Measurements from ENCODE around the gene SLC6A9.

SLC6A9 gene

DNA sequence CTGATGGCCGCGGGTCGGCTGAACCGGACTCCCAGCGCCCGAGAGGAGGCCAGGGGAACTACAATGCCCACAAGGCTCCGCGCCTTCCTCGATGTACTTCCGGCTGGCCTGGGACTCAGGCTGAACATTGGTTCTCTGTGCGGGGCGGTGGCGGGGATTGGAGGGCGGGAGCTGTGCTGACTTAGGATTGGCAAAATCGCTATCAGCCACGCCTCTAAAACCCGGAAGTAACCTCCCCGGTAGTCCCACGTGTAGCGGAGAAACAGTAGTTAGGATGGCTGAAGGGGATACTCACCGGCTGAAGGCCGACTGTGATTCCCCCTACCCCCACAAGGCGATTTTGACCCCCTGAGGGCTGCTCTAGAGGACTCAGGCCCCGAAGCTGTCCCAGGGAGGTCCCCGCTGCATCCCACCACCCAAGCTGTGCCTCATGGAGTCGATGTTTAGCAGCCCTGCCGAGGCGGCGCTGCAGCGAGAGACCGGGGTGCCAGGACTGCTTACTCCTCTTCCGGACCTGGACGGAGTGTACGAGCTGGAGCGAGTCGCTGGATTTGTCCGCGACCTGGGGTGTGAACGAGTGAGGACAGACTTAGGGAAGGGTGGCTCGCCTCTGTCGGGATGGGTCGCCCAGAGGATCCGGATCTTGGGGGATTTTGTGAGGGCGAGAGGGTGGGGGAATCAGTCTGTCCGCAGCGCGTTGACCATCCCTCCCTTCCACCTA lies 61.4 kb downstream of the SLC6A9 start, which contains the start of gene DPH2:
TSS of gene DPH2 (plus strand) at position 265 of the 721 bp plus-strand sequence. CDS start at position 431, 166 bp downstream.
- peak; percentile 96 for DNase-seq (ENCODE audit: low spot score)

DNA sequence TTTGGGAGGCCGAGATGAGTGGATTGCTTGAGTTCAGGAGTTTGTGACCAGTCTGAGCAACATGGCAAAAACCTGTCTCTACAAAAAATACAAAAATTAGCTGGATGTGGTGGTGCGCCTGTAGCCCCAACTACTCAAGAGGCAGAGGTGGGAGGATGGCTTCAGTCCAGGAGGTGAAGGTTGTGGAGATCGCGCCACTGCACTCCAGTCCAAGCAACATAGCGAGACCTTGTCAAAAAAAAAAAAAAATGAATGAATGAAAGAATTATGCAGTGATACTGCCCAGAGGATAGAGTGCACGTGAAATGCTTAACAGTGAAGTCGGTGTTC lies 61.9 kb downstream of the SLC6A9 start:
- DNase-seq (ENCODE audit: low spot score), result no peak

DNA sequence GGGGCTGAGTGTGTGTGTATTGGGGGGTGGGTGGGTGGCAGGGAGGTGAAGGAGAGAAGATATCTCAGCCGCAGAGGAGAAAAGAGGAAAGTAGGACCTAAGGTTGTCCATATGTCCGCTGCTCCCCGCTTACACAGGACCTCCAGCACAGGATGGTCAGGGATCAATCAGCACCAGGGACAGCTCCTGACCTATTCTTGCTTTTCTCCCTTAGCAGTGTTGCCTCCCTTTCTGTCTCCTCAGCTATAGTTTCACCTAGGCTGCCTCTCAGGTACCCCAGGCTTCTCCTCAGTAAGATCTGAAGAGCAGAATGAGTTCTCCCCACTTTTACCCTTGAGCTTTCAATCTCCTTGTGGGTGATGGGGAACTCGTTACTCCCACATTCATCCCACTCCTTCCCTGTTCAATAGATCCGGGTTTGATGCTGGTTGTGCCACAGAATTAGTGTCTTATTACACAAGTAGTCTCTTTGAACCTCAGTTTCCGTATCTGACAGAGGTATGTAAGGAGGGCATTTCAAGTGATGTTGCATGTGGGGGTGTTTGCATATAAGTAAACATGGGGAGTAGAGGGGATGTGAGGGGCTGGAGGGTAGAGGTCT lies 62.8 kb downstream of the SLC6A9 start:
- no peak for DNase-seq (ENCODE audit: low spot score)

DNA sequence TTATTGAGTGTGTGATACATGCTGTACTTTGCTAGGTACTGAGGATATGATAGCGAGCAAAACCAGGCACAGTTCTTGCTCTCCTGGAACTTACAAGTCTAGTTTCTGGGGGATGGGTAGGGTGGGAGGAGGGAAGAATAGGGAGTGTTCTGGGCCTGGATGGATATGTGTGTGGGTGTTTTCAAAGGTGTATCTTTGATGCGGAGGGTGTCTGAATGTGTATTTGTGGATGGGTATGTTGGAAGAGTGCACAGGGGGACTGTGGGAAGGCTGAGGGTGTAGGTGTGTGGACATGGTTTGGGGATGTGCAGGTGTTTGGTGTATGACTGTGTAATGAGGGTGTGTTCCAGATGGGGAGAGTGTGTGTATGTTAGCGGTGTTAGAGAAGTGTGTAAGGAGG lies 65.9 kb downstream of the SLC6A9 start:
- DNase-seq (ENCODE audit: low spot score), result no peak

DNA sequence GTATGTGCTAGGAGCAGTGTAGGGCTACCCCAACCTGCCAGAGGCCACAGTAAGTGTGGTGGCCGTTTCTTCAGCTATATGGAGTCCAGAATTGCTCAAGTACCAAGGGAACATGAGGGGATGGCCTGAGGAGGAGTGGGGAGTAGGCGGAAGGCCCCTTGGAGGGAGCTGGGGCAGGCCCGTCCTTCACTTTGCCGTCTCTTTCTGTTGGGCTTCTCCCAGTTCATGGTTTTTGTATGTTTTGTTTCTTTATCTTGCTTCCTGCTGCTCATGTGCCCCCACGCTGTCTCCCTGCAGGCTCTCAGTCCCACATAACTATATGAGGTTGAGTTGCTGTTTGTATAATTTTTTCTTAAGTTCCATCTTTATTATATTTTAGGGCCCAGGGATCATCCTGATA lies 67.4 kb downstream of the SLC6A9 start:
- no peak for DNase-seq (ENCODE audit: low spot score)

DNA sequence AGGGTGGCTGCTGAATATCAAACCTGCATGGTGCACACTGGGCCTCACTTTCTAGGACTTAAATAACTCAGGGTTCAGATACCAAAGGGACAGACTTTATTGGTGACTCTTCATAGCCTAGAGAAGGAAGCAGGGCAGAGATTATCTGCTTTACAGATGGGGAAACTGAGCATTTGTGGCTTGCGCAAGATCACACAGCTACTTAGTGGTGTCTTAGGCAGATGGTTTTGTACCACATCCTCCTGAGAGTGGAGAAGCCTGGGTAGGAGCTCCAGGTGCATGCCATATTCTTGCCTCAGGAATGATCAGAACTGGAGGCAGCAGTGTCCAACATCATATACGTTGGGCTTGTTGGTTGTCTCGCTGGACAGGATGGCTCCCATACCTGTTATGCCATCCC lies 68.3 kb downstream of the SLC6A9 start:
- no peak for DNase-seq (ENCODE audit: low spot score)

DNA sequence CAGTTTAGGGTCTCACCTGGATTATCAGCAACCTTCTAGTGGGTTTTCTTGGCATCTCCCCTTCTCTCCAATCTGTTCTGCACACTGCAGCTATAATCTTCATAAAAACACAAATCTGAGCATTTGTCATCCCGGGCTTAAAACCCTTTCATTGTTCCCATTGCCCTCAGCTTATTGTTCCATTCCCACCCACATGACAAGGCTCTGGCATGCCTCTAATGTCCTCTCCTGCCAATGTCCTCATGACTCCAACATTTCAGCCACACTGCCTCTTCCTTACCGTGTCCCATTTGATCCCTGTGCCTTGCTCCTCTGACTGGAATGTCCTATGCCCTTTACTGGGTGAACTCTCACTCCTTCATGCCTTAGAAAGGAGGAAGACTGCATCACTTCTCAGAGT lies 68.9 kb downstream of the SLC6A9 start:
- DNase-seq (ENCODE audit: low spot score), result no peak

DNA sequence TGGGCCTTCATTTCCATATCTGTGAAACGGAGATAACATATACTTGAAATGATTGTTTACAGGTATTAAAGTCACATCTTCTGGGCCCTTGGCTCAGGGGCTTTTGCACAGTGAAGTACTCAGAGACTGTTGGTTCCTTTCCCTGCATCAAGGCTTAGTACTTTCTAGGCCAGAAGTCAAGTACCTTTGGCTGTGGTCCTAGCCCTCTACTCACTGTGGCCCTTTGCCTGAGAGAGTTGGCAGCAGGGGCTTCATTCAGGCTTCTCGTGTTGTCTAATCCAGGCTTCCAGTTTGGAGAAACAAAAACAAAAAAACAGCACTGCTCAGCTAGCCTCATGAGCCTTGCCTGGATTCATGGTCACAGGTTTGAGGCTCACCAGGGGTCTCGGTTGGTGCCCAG lies 69.6 kb downstream of the SLC6A9 start:
- DNase-seq (ENCODE audit: low spot score), result no peak

DNA sequence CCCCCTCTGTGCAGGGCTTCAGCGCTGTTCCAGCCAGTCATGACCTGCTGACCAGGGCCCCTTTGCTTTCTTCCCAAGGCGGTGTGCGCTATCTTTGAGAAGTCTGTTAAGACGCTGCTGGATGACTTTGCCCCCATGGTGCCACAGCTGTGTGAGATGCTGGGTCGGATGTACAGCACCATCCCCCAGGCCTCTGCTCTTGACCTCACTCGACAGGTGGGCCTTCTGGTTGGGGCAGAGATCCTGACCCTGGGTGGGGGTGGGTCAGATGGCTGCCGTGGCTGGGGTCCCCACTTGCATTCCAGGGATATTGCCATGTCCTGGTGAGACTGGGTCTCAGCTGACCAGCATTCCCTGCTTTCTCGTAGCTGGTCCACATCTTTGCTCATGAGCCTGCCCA lies 70.5 kb downstream of the SLC6A9 start:
- DNase-seq (ENCODE audit: low spot score), result no peak

DNA sequence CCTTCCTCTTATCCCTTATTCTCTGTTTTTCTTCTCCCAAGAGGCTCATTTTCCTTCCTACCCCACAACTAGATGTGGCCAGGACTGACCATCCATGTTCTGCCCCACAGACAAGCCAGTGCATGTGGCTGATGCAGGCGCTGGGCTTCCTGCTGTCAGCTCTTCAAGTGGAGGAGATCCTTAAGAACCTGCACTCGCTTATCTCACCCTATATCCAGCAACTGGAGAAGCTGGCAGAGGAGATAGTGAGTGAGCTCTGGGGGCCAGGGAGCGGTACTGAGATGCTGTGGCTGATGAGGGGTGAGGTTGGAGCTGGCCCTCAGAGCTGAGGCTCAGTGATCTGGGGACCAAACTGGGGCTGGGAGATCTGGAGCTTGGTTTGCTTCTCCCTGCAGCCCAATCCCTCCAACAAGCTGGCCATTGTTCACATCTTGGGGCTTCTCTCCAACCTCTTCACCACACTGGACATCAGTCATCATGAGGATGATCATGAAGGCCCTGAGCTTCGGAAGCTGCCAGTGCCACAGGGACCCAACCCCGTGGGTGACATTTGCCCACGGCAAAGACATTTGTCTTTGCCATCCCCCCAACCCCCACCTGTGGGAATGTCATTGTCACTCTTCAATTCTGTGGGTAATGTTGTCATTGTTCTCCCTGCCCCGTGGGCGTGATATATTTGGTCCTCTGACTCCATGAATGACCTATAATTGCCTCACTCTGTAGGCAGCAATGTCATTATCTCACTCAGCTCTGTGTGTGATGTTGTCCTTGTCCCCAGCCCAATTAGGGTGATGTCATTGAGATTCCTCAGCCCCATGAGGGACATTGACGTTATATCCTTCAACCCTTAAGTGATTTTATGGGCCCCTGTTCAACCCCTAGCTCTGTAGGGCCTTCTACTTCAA lies 72.7 kb downstream of the SLC6A9 start:
- DNase-seq (ENCODE audit: low spot score), result no peak

DNA sequence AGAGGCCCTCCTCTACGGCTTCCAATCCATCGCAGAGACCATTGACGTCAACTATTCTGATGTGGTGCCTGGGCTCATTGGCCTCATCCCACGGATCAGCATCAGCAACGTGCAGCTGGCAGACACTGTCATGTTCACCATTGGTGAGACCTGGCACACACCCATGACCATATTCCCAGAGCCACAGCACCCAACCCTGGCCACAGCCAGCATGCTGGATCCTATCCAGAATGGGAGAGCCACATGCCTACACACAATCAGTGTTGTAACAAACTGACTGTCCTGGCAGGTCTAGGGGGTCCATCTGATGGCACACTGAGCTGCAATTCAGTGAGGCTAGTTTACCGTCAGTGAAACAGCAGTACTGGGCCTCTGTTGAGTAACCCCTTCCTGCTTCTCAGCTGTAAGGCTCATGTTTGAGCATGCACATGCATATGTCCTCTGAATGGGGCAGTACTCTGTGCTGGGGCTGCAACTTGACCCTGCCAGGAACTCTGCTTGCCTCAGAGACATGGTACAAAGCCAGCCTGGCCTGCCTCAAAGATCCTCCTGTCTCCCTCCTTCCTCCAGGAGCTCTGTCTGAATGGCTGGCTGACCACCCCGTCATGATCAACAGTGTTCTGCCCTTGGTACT lies 73.7 kb downstream of the SLC6A9 start:
- no peak for DNase-seq (ENCODE audit: low spot score)

DNA sequence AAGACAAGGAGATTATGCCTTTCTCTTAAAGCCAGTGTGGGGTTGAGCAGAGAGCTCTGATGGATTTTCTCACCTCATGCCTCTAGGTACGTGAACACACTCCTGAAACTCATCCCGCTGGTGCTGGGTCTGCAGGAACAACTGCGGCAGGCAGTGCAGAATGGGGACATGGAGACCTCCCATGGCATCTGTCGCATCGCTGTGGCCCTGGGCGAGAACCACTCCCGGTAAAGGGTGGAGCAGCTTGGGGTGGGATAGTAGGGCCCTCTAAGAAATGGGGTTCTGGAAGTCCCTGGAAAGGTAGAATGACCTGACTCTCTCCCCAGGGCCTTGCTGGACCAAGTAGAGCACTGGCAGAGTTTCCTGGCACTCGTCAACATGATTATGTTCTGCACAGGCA lies 75.0 kb downstream of the SLC6A9 start:
- DNase-seq (ENCODE audit: low spot score), result no peak

DNA sequence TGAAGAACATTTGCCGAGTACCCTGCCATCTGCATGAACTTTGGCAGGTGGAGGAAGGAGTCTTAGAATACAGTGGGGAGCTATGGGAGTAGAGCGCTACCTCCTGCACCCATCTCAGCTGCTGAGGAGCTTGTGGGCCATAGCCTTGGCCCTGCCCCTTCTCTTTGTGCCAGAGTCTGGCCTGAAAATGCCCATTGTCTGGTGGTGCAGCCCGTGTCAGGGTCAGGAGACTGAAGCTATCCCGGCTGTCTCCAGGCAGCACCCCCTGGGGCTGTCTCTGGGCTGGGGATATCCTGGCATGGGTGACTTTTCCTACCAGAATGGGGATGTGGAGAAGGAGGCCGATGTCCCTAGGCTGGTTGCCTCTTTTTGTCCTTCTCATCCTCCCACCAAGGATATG lies 77.2 kb downstream of the SLC6A9 start:
- DNase-seq (ENCODE audit: low spot score), result no peak

DNA sequence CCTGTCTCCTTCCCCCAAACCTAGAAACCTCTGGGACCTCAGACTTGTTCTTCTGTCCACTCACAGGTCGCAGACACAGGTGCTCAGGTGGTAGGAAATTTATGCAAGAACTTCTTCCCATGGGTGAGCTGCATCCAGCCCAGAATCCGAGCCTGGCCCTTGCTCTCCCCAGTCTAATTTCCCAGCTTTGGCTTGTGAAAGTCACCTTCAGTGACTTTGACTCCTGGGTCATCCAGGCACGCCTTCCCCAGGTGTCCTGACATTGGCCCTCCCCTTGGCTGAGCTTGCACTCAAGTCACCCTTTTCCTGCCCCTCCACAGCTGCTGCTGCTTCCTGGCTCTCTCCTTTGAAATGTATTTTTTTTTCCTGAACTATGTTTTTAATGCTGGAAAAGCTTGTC lies 77.9 kb downstream of the SLC6A9 start:
- no peak for DNase-seq (ENCODE audit: low spot score)

DNA sequence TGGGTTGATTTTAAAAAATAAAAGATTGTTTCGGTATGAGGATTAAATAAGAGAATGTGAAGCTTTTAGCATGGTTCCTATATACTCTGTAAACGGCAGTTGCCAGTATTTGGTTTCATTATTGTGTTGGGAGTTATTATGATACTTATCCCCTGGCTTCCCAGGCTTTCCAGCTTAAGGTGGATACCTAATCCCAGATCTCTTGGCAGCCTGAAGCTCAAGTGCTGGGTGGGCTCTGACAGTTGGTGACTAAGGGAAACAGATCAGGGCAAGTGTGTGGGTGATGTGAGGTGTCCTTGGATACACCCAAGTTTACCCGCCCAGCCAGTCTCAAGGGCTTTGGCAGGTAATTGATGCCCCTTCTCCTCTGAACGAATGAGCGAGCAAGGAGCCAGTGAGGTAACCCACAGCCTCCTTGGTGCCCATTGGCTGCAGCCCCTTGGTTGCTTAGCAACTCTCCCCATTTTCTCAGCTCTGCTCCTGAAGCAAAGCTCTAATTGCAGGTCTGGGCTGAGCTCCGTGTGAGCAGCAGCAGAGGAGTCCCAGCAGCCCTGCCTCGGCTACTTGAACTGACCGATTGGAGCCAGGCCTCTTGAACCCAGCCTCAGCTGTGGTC lies 78.4 kb downstream of the SLC6A9 start:
- no peak for DNase-seq (ENCODE audit: low spot score)

DNA sequence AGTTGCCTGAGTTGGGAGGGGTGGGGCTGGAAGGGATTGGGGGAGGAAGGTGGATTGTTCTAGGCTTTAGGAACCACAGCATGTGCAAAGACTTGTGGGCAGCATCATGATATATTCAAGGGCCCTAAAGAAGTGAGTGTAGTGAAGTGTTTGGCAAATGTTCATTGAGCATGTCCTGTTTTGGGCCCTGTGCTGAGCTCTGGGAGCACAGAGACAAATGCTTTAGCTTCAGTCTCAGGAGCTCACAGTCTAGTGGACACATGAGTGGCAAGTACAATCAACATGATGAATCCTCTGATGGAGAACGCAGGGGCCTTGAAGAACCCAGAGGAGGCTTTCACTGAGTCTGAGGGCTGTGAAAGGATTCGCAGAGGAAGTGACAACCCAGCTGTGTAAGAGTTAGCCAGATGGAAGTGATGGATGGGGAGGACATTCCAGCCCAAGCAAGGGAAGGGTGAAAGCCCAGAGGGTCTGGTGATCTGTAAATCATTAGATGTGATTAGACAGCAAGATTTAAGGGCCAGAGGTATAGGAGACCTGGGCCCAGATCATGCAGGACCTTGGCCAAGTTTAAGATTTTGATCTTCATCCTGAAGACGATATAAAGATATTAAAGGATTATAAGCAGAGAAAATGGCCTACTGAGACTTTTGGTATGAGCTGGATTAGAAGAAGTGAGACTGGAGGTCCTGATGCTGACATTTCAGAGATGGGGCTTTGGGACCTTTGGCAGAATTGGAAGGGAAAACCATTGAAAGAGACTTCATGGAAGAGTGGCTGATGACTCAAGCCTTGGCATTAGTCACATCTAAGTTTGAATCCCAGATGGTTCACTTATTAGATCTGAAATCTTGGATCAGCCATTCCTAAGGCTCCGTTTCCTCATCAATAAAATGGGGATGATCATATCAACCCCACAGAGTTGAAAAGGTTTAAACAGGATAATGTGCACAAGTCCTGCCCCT lies 80.0 kb downstream of the SLC6A9 start:
- DNase-seq (ENCODE audit: low spot score), result no peak

DNA sequence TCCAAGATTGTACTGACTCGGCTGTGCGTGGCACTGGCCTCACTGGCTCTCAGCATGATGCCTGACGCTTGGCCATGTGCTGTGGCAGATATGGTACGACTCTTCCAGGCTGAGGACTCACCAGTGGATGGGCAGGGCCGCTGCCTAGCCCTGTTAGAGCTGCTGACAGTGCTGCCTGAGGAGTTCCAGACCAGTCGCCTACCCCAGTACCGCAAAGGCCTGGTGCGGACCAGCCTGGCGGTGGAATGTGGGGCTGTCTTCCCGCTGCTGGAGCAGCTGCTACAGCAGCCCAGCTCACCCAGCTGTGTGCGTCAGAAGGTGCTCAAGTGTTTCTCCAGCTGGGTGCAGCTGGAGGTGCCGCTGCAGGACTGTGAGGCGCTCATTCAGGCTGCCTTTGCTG lies 81.6 kb downstream of the SLC6A9 start:
- DNase-seq (ENCODE audit: low spot score), result no peak

DNA sequence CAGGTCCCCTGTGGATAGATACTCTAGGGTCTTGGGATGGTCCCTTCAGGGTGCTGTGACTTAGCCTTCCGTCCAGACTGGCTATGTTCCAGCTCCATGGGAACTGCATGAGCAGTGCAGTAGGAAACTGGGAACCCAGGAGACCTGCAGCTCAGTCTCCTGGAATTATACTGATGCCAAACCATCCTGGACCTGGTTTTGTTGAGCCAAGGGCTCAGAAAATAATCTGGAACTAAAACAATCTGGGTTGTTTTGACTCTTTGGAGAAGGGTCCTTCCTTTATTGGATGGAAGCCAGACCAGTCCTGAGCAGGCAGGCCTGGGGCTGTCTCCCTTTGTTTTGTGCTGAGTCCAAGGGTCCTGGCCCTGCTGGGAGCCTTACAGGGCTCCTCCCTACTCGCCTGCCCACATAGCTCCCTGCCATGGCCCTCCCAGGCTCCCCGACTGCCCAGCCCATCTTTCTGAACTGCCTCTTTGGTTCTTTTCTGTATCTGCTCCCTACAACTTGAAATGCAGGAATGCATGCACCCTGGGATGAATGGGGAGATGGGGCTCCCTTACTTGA lies 83.3 kb downstream of the SLC6A9 start:
- no peak for DNase-seq (ENCODE audit: low spot score)

DNA sequence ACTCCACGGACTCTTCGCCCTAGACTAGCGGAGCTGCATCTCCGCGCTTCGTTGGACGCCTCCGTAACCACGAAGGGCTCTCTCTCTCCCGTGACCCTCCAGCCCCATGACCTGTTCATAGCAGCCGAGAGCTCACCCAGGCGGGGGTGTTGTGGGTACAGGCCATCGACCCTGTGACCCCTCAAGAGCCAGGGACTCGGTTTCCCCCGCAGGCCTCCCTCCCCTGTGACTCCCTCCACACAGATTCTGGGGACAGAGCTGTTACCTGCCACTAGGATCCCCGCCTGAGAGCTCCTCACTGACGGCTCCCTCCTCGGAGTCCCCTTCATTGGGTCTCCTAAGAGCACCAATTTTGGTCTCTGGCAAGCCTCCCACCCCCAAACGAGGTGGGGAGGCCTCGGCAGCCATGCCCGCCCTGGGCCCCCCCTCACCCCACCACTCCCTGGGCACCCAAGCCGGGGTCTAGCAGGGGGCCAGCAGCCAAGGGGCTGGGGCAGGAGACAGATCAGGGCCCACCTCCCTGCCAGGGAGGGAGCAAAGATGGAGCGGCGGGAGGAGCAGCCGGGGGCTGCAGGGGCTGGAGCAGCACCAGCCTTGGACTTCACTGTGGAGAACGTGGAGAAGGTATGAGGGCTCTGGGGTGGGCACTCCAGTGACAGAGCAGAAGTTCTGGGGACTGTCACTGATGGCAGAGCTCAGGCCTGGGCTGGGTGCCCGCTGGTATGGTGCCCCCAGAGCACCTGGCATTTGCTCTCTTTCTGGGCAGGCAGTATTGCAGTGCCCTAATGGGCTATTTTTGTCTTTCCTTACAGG lies 84.0 kb downstream of the SLC6A9 start:
- no peak for DNase-seq (ENCODE audit: low spot score)
